HG02884 (cell line): ENCODE data around the gene AUTS2.
A peak's percentile ranks its signal among the peaks of the same experiment; 100 is the strongest.

ENCODE experiments used
- ATAC-seq: cut with Tn5 transposase; IDR thresholded peaks from one replicate; pipeline ENCODE4 v1.9.1; 2021; ENCODE audit warnings: mild to moderate bottlenecking, moderate library complexity; ENCODE audit not compliant: unreplicated experiment

AUTS2 gene

GRCh38 chr7:69957661-69958060 lies 359.4 kb downstream of the AUTS2 start:
- no peak for ATAC-seq

- ATAC-seq: no peak
These were observed 361.7 kb downstream of the AUTS2 start for GRCh38 chr7:69959789-69960499.

- ATAC-seq: no peak
These were observed 363.2 kb downstream of the AUTS2 start for GRCh38 chr7:69961436-69961835.

GRCh38 chr7:69962186-69963065 lies 364.2 kb downstream of the AUTS2 start:
- peak; percentile 55 for ATAC-seq

GRCh38 chr7:69963393-69963792 lies 365.1 kb downstream of the AUTS2 start:
- ATAC-seq: no peak

- ATAC-seq: no peak
These were observed 368.7 kb downstream of the AUTS2 start for GRCh38 chr7:69966766-69967591.

GRCh38 chr7:69967689-69968450 lies 369.6 kb downstream of the AUTS2 start:
- no peak for ATAC-seq

GRCh38 chr7:69968969-69969556 lies 370.8 kb downstream of the AUTS2 start:
- ATAC-seq: no peak

- no peak for ATAC-seq
These were observed 383.4 kb downstream of the AUTS2 start for GRCh38 chr7:69981646-69982045.

- no peak for ATAC-seq
These were observed 383.9 kb downstream of the AUTS2 start for GRCh38 chr7:69982197-69982596.

- no peak for ATAC-seq
These were observed 391.3 kb downstream of the AUTS2 start for GRCh38 chr7:69989551-69989950.

- ATAC-seq: no peak
These were observed 394.7 kb downstream of the AUTS2 start for GRCh38 chr7:69992938-69993337.

- no peak for ATAC-seq
These were observed 395.9 kb downstream of the AUTS2 start for GRCh38 chr7:69994218-69994617.

- no peak for ATAC-seq
These were observed 396.7 kb downstream of the AUTS2 start for GRCh38 chr7:69994886-69995542.

- no peak for ATAC-seq
These were observed 397.8 kb downstream of the AUTS2 start for GRCh38 chr7:69996121-69996520.

- no peak for ATAC-seq
These were observed 402.6 kb downstream of the AUTS2 start for GRCh38 chr7:70000737-70001348.

- ATAC-seq: no peak
These were observed 407.2 kb downstream of the AUTS2 start for GRCh38 chr7:70005480-70005879.

GRCh38 chr7:70005891-70006260 lies 407.6 kb downstream of the AUTS2 start:
- no peak for ATAC-seq

- ATAC-seq: no peak
These were observed 408.1 kb downstream of the AUTS2 start for GRCh38 chr7:70006261-70006920.
